Measurements from ENCODE around the gene PUM1. TPM values are rescaled to one million over a fixed set of nuclear protein-coding genes. Genes with fewer than 3 reads are reported as not detected.

PUM1 gene
- total and polyA plus RNA-seq, 2 of the 8 experiments (the other 6 are each of a cell fraction or from before 2014, with no cell fraction given) = 122 to 177 TPM

DNA sequence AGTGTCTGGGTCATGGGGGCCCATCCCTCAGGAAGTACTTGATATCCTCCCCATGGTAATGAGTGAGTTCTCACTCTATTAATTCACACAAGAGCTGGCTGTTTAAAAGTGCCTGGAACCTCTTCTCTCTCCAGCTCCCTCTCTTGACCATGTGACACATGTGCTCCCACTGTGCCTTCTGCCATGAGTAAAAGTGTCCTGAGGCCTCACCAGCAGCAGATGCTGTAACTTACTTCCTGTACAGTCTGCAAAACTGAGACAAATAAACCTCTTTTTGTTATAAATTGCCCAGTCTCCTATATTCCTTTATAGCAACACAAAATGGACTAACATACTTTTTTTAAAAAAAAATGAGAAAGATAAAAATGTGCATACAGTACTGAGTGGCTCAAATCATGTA is 24.0 kb downstream of the PUM1 start:
- ChIA-PET POLR2A (ENCODE audit: partially characterized antibody) (interaction anchor here (0.7 to 2.5 kb wide), 11 partner anchors 9 to 255 kb away, joined by 3 to 22 read pairs (median 4); partner anchors contain the start of genes PUM1, SNRNP40 and ZCCHC17), CTCF (ENCODE audit: partially characterized antibody) (interaction anchor here (0.7 to 1.5 kb wide), 6 partner anchors 11 to 310 kb away, joined by 3 to 7 read pairs (median 4); no protein-coding TSS in a partner anchor)
- no peak overlapping the region for H3K23ac ChIP-seq (ENCODE audit: insufficient read length)
- H4K5ac ChIP-seq (ENCODE audit: insufficient read length, low read depth, low read length) = no peak overlapping the region
- no peak for FAIRE-seq
- peaks cover 3% of the 10 kb centered on the region; the same call in 1 of the 2 replicates for H3K79me1 ChIP-seq (ENCODE audit: low read depth, low read length)
- TF ChIP-seq NANOG (IDR thresholded peaks at IDR 0.05; ENCODE audit: insufficient read depth, low read depth, low read length, poor library complexity, severe bottlenecking) = no peak
- TF ChIP-seq, protein P1, sequence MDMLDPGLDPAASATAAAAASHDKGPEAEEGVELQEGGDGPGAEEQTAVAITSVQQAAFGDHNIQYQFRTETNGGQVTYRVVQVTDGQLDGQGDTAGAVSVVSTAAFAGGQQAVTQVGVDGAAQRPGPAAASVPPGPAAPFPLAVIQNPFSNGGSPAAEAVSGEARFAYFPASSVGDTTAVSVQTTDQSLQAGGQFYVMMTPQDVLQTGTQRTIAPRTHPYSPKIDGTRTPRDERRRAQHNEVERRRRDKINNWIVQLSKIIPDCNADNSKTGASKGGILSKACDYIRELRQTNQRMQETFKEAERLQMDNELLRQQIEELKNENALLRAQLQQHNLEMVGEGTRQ (IDR thresholded peaks at IDR 0.05; ENCODE audit: low read length) = peak; percentile 33; the same call in 1 of the 2 replicates
- no peak overlapping the region; the same call in 1 of the 2 replicates for H3K18ac ChIP-seq (ENCODE audit: extremely low read depth, low read length)
- no peak overlapping the region for H3K27ac ChIP-seq (ENCODE audit: low read depth, low read length)
- H3K4me2 ChIP-seq (ENCODE audit: insufficient read depth in 1 of 2, low read depth in 2 of 2, low read length in 2 of 2) = no peak overlapping the region
- DNase-seq (ENCODE audit: low read depth in 1 of 2, low spot score in 2 of 2) = no peak
- H3K27me3 ChIP-seq (replicated peaks in 1 of 4; ENCODE audit: control insufficient read depth in 3 of 4, extremely low read depth in 1 of 4, insufficient read depth in 3 of 4, low read length in 3 of 4) = no peaks in the 10 kb centered on the region
- no peaks in the 10 kb centered on the region for H3K23me2 ChIP-seq (ENCODE audit: low read depth, low read length)
- no peak overlapping the region for H3K4me3 ChIP-seq (ENCODE audit: extremely low read depth in 1 of 4, insufficient read depth in 2 of 4, low read depth in 3 of 4, low read length in 4 of 4)
- no peak overlapping the region for H2BK5ac ChIP-seq (ENCODE audit: low read depth, low read length)
- H3K4ac ChIP-seq (replicated peaks; ENCODE audit: insufficient read length, low read depth, low read length) = no peak overlapping the region
- H4K8ac ChIP-seq (ENCODE audit: extremely low read depth, insufficient read depth, low read length) = no peak overlapping the region
- no peaks in the 10 kb centered on the region for H3K9me3 ChIP-seq (ENCODE audit: insufficient read depth in 2 of 2, low read depth in 1 of 2, low read length in 1 of 2)
- no peak overlapping the region for H2BK12ac ChIP-seq (ENCODE audit: low read depth, low read length)
- H3K9ac ChIP-seq (replicated peaks in 1 of 4; ENCODE audit: extremely low read depth in 1 of 4, low read depth in 3 of 4, low read length in 3 of 4) = no peak overlapping the region
- no peak overlapping the region for H3K14ac ChIP-seq (ENCODE audit: insufficient read length)
- H2BK120ac ChIP-seq (replicated peaks; ENCODE audit: low read depth, low read length) = no peak overlapping the region
- H4K91ac ChIP-seq (replicated peaks; ENCODE audit: insufficient read length, low read length) = no peak overlapping the region
- H2AFZ ChIP-seq (ENCODE audit: low read length) = no peak overlapping the region
- no peak overlapping the region for H2BK20ac ChIP-seq (ENCODE audit: low read length)
- peaks cover 0 to 40% (median 8%) of the 10 kb centered on the region in 4 experiments; a peak in 5 of 8 replicates for H3K36me3 ChIP-seq (ENCODE audit: control insufficient read depth in 2 of 4, insufficient read depth in 4 of 4, low read length in 3 of 4)
- peaks cover 58 to 99% of the 10 kb centered on the region in 2 experiments for H3K79me2 ChIP-seq (ENCODE audit: control insufficient read depth in 1 of 2, insufficient read depth in 2 of 2, low read length in 2 of 2)
- no peak overlapping the region for H3K56ac ChIP-seq (replicated peaks; ENCODE audit: insufficient read length, low read depth, low read length)
- peaks cover 24 to 25% of the 10 kb centered on the region in 2 experiments for H4K20me1 ChIP-seq (replicated peaks in 1 of 2; ENCODE audit: control insufficient read depth in 1 of 2, insufficient read depth in 2 of 2, low read length in 2 of 2)
- H3K4me1 ChIP-seq (replicated peaks in 1 of 4; ENCODE audit: control insufficient read depth in 3 of 4, insufficient read depth in 4 of 4, low read length in 3 of 4) = peaks cover 0 to 3% (median under 1%) of the 10 kb centered on the region in 4 experiments; a peak in 1 of 7 replicates
- H2AK5ac ChIP-seq (ENCODE audit: low read depth, low read length) = no peak overlapping the region
- no peak overlapping the region for H2BK15ac ChIP-seq (ENCODE audit: low read length)

Data from H1 (cell line).